ENCODE measurements around the gene NPAS3. TPM values are rescaled to one million over a fixed set of nuclear protein-coding genes. Genes with fewer than 3 reads are reported as not detected.

Gene NPAS3
- total RNA-seq, 1 donor from 2014 or later: 1.6 TPM

DNA sequence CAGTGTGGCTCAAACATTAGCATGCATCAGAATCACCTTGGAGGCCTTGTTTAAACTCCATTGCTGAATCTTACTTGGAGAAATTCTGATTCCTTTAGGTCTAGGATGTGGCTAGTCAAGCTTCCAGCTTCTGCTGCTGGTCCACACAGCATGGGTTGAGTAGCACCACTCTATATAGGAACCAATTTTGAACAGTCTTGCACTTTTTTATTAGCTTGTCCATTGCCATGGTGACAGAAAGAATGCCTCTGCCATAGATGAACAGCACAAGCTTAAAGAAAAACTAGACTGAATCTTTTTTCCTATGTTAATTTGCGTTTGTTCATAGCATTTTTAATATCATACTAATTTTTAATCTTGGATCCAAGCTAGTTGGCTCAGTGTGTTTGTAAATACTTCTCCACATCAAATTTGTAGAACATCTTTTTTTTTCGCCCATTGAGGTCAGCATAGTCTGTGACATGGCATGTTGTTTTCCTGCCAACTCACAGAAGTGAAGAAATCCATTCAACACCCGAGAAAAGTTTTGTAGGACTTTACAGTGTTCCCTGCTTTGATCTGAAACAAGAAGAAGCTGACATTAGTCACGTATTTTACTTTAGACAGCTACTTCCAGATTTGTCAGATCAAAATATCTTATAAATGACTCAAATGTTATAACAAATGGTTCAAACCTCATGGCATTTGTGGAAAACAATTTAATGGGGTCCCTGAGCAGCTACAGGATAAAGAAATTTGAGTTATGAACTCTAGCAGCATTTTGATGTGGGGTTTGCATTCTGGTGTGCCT, 573.4 kb downstream of the NPAS3 start:
- no peak for DNase-seq (ENCODE audit: low spot score)
- Mint-ChIP-seq H3K9me3 (ENCODE audit: unreplicated experiment) (no peaks in the 10 kb centered on the region), H3K27ac (ENCODE audit: unreplicated experiment) (no peak overlapping the region), H3K4me1 (ENCODE audit: unreplicated experiment) (no peaks in the 10 kb centered on the region), H3K36me3 (ENCODE audit: low read depth, unreplicated experiment) (no peaks in the 10 kb centered on the region), H3K27me3 (ENCODE audit: unreplicated experiment) (no peaks in the 10 kb centered on the region), H3K4me3 (ENCODE audit: unreplicated experiment) (no peak overlapping the region)
- TF ChIP-seq, protein P1, sequence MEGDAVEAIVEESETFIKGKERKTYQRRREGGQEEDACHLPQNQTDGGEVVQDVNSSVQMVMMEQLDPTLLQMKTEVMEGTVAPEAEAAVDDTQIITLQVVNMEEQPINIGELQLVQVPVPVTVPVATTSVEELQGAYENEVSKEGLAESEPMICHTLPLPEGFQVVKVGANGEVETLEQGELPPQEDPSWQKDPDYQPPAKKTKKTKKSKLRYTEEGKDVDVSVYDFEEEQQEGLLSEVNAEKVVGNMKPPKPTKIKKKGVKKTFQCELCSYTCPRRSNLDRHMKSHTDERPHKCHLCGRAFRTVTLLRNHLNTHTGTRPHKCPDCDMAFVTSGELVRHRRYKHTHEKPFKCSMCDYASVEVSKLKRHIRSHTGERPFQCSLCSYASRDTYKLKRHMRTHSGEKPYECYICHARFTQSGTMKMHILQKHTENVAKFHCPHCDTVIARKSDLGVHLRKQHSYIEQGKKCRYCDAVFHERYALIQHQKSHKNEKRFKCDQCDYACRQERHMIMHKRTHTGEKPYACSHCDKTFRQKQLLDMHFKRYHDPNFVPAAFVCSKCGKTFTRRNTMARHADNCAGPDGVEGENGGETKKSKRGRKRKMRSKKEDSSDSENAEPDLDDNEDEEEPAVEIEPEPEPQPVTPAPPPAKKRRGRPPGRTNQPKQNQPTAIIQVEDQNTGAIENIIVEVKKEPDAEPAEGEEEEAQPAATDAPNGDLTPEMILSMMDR (IDR thresholded peaks at IDR 0.05; ENCODE audit: unreplicated experiment): no peak

DNA sequence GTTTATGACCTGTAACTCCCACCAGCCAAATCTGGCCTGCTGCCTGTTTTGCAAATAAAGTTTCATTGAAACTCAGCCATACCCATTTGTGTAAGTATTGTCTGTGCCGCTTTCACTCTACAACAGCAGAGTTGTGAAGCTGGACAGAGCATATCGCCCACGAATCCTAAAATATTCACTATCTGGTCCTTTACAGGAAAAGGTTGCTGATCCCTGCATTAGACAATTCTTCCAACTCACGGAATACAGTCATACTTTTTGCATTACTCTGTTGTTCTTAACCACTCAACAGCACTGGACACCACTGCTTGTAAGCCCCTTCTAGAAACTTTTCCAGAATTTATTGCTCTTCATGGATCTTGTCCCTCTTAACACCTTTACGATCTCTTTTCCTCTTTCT, 576.8 kb downstream of the NPAS3 start:
- no peak for DNase-seq (ENCODE audit: low spot score)

DNA sequence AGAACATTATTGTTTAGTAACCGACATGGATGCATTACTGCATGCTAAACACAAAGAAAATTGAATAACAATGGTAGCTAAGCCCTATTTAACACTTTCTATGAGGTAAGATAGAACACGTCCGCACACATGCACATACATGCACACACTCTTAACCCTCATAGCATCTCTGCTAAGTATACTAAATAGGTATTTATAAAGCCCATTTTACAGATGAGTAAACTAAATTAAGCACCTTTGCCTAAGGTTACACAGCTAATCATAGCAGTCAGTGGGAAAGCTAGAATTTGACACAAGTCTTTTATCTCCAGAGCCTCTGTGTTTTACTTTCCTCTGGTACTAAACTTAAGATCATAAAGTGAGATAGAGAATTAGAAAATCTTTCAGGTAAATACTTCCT, 577.2 kb downstream of the NPAS3 start:
- TF ChIP-seq, protein P1 (IDR thresholded peaks at IDR 0.05; ENCODE audit: unreplicated experiment): no peak
- H3K27me3 Mint-ChIP-seq (ENCODE audit: unreplicated experiment): no peaks in the 10 kb centered on the region

More for the DNA sequence above, 576.8 kb downstream of the NPAS3 start:
- Mint-ChIP-seq H3K9me3 (ENCODE audit: unreplicated experiment) (no peaks in the 10 kb centered on the region), H3K27ac (ENCODE audit: unreplicated experiment) (no peak overlapping the region), H3K4me3 (ENCODE audit: unreplicated experiment) (no peak overlapping the region), H3K4me1 (ENCODE audit: unreplicated experiment) (no peaks in the 10 kb centered on the region), H3K27me3 (ENCODE audit: unreplicated experiment) (no peaks in the 10 kb centered on the region), H3K36me3 (ENCODE audit: low read depth, unreplicated experiment) (no peaks in the 10 kb centered on the region)
- TF ChIP-seq, protein P1 (IDR thresholded peaks at IDR 0.05; ENCODE audit: unreplicated experiment): no peak

DNA sequence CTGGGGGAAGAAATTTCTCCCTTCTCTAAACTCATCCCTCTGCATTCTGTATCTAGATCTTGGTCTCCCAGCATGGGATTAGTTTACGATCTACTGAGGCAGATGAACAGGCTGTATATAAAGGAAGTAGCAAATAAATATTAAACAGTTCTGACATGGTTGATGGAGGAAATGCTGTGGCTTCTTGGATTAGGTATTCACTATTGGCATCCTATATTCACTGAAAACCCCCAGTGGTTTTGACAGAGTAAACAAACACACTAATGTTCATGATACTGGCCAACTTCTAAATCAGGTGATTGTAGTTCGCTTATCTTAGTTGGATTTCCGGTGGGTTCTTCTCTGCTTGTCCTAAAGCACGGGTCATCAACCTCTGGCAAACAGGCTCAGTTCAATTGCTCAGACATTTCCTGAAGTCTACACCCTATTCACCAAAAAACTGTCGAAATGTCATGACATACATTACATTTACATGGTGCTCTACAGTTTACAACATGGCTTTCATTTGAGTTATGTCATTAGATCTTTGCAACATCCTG, 578.3 kb downstream of the NPAS3 start:
- H3K36me3 Mint-ChIP-seq (ENCODE audit: low read depth, unreplicated experiment): no peaks in the 10 kb centered on the region
- TF ChIP-seq, protein P1 (IDR thresholded peaks at IDR 0.05; ENCODE audit: unreplicated experiment): no peak
- H3K27ac Mint-ChIP-seq (ENCODE audit: unreplicated experiment): no peak overlapping the region
- no peaks in the 10 kb centered on the region for H3K9me3 Mint-ChIP-seq (ENCODE audit: unreplicated experiment)
- no peak for DNase-seq (ENCODE audit: low spot score)
- no peak overlapping the region for H3K4me3 Mint-ChIP-seq (ENCODE audit: unreplicated experiment)
- no peaks in the 10 kb centered on the region for H3K27me3 Mint-ChIP-seq (ENCODE audit: unreplicated experiment)
- H3K4me1 Mint-ChIP-seq (ENCODE audit: unreplicated experiment): no peaks in the 10 kb centered on the region

More for the DNA sequence above, 577.2 kb downstream of the NPAS3 start:
- Mint-ChIP-seq H3K27ac (ENCODE audit: unreplicated experiment) (no peak overlapping the region), H3K4me1 (ENCODE audit: unreplicated experiment) (no peaks in the 10 kb centered on the region), H3K9me3 (ENCODE audit: unreplicated experiment) (no peaks in the 10 kb centered on the region), H3K4me3 (ENCODE audit: unreplicated experiment) (no peak overlapping the region), H3K36me3 (ENCODE audit: low read depth, unreplicated experiment) (no peaks in the 10 kb centered on the region)
- no peak for DNase-seq (ENCODE audit: low spot score)

DNA sequence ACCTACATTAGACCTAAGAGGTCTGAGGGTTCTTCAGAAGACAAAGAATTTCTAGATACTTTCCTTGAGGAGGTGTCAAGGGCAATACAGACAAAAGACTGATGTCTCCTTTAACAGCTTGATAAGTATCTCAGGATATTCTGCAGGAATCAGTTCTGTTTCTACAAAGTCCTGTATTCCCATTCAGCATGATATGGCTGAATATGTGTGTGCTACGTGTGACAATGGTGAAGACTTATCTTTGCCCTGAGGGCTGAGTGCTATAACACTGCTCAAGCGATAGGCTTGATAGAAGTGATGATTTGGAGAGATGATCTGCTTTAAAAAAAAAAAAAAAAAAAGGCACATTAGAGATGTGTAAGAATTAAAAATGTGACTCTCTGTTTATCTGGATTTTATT, 582.5 kb downstream of the NPAS3 start:
- H3K9me3 Mint-ChIP-seq (ENCODE audit: unreplicated experiment): no peaks in the 10 kb centered on the region
- no peaks in the 10 kb centered on the region for H3K36me3 Mint-ChIP-seq (ENCODE audit: low read depth, unreplicated experiment)
- DNase-seq (ENCODE audit: low spot score): no peak
- H3K27ac Mint-ChIP-seq (ENCODE audit: unreplicated experiment): no peak overlapping the region
- peaks cover 5% of the 10 kb centered on the region for H3K4me1 Mint-ChIP-seq (ENCODE audit: unreplicated experiment)
- TF ChIP-seq, protein P1 (IDR thresholded peaks at IDR 0.05; ENCODE audit: unreplicated experiment): no peak
- H3K27me3 Mint-ChIP-seq (ENCODE audit: unreplicated experiment): peaks cover 2% of the 10 kb centered on the region
- H3K4me3 Mint-ChIP-seq (ENCODE audit: unreplicated experiment): no peak overlapping the region
